ENCODE measurements around the gene ZNF205.

ZNF205 gene

DNA sequence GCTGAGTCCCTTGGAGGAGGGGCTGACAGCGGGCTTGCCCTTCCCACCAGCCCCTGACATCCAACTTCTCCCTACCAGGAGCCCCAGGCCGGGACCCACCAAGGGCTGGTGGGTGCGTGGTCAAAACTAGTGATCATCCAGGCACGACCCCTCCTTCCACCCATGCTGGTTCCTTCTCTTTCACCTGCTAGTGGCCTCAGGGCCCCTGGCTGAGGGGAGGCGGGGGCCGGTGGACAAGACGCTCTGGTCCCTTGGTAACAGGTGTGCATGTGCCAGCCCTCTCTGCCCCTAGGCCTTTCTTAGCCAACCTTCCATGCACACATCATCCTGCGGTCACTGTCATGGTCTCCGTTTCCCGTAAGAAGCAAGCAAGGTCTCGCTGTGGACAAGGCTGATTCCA is 30.8 kb downstream of the ZNF205 start:
- H3K36me3 Mint-ChIP-seq (ENCODE audit: low read depth), result peaks cover 7% of the 10 kb centered on the region
- TF ChIP-seq CTCF (IDR thresholded peaks at IDR 0.05), result no peak
- H3K27ac Mint-ChIP-seq, result no peak overlapping the region
- no peaks in the 10 kb centered on the region for H3K9me3 Mint-ChIP-seq
- H3K27me3 Mint-ChIP-seq (ENCODE audit: low read depth, poor library complexity), result peaks cover 16% of the 10 kb centered on the region
- DNase-seq, result no peak
- H3K4me1 Mint-ChIP-seq, result peaks cover 5% of the 10 kb centered on the region
- no peak overlapping the region for H3K4me3 Mint-ChIP-seq

GRCh38 chr16:3143598-3144320 is 31.4 kb downstream of the ZNF205 start:
- no peak overlapping the region for H3K27ac Mint-ChIP-seq
- no peaks in the 10 kb centered on the region for H3K9me3 Mint-ChIP-seq
- H3K4me1 Mint-ChIP-seq, result peaks cover 5% of the 10 kb centered on the region

DNA sequence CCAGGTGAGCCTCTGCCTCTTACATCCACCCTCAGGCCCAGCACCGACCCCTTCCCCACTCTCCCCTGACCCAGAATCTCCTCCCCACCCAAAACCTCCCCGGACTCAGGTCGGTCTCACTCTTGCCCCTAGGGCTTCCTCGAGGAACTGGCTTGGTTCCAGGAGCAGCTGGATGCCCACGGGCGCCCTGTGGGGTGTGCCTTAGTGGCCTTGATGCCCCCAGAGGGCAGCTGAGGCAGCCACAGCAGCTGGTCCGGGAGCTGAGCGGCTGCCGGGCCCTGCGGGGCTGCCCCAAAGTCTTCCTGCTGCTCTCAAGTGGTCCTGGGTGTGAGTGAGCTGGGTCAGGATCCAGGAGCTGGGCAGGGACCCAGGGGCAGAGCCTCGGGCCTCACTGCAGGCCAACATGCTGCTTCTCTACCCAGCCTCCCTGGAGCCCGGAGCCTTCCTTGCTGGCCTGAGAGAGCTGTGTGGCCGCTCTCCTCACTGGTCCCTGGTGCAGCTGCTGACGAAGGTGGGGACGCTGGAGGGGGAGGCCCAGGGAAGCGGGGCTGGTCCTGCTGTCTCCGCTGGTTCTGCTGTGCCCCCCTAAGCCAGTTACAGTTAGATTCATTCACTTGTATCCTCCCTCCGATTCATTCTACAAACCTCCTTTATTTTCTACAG is 32.1 kb downstream of the ZNF205 start:
- Mint-ChIP-seq H3K9me3 (no peaks in the 10 kb centered on the region), H3K4me1 (no peaks in the 10 kb centered on the region), H3K4me3 (no peak overlapping the region), H3K36me3 (ENCODE audit: low read depth) (peaks cover 7% of the 10 kb centered on the region), H3K27me3 (ENCODE audit: low read depth, poor library complexity) (peaks cover 26% of the 10 kb centered on the region), H3K27ac (no peak overlapping the region)
- TF ChIP-seq CTCF (IDR thresholded peaks at IDR 0.05), result no peak
- DNase-seq, result no peak

More at GRCh38 chr16:3143598-3144320, 31.4 kb downstream of the ZNF205 start:
- Mint-ChIP-seq H3K27me3 (ENCODE audit: low read depth, poor library complexity) (peaks cover 22% of the 10 kb centered on the region), H3K36me3 (ENCODE audit: low read depth) (peaks cover 7% of the 10 kb centered on the region), H3K4me3 (no peak overlapping the region)
- no peak for TF ChIP-seq CTCF (IDR thresholded peaks at IDR 0.05)
- DNase-seq, result no peak

GRCh38 chr16:3145151-3145550 is 32.8 kb downstream of the ZNF205 start:
- Mint-ChIP-seq H3K27me3 (ENCODE audit: low read depth, poor library complexity) (peaks cover 27% of the 10 kb centered on the region), H3K4me1 (no peaks in the 10 kb centered on the region), H3K4me3 (no peak overlapping the region), H3K36me3 (ENCODE audit: low read depth) (peaks cover 7% of the 10 kb centered on the region), H3K27ac (no peak overlapping the region), H3K9me3 (no peaks in the 10 kb centered on the region)
- TF ChIP-seq CTCF (IDR thresholded peaks at IDR 0.05), result no peak
- no peak for DNase-seq

DNA sequence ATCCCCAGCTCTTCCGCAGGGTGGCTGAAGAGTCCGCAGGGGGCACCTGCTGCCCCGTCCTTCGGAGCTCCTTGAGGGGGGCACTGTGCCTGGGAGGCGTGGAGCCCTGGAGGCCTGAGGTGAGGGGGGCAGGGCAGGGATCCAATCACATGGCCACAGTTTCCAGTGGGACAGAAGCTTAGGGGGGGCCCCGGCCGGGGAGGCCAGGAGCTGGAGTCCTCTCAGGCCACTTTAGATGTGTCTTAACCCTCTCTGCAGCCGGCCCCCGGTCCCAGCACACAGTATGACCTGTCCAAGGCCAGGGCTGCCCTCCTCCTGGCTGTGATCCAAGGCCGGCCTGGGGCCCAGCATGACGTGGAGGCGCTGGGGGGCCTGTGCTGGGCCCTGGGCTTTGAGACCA is 33.3 kb downstream of the ZNF205 start:
- Mint-ChIP-seq H3K36me3 (ENCODE audit: low read depth) (peaks cover 7% of the 10 kb centered on the region), H3K4me3 (no peak overlapping the region), H3K9me3 (no peaks in the 10 kb centered on the region), H3K27me3 (ENCODE audit: low read depth, poor library complexity) (peaks cover 30% of the 10 kb centered on the region), H3K4me1 (no peaks in the 10 kb centered on the region), H3K27ac (no peak overlapping the region)
- no peak for TF ChIP-seq CTCF (IDR thresholded peaks at IDR 0.05)
- no peak for DNase-seq
